Breast epithelium (tissue), 4 donors: Measurements from ENCODE around the gene BPHL. TPM values are rescaled to one million over a fixed set of nuclear protein-coding genes. Genes with fewer than 3 reads are reported as not detected.
"Not testable (repeated sequence)": the region's sequence is repeated elsewhere in the genome, so short reads cannot be mapped to it uniquely, and the experiment has no call there.

ENCODE experiments used
- DNase-seq, 2 donors: peaks; one replicate each; pipeline ENCODE4 v3.0.0-alpha.2; 2019; ENCODE audit warnings: low spot score in 2 of 2
- H3K27ac ChIP-seq, 2 donors: fragments of 200-600 bp; sonication (generic) in 1 of 2; one replicate each; pipeline ENCODE4 v1.5.1; 2016 to 2019; ENCODE audit warnings: mild to moderate bottlenecking in 1 of 2
- H3K27me3 ChIP-seq, 2 donors: fragments of 200-600 bp; sonication (generic) in 1 of 2; one replicate each; pipeline versions ENCODE4 v1.5.1 to v1.6.0; 2017 to 2019; ENCODE audit warnings: control low read depth in 1 of 2, mild to moderate bottlenecking in 1 of 2
- H3K36me3 ChIP-seq: fragments of 200-600 bp; one replicate; pipeline ENCODE4 v1.5.1; 2019
- H3K4me1 ChIP-seq, 2 donors: fragments of 200-600 bp; sonication (generic); one replicate each; pipeline ENCODE4 v1.5.1; 2016 to 2019; ENCODE audit warnings: control low read depth in 1 of 2
- H3K4me3 ChIP-seq, 3 donors: fragments of 200-600 bp; sonication (generic); 1 replicate in 2 of 3; 2 replicates in 1 of 3; pipeline ENCODE4 v1.5.1; 2016 to 2019; ENCODE audit warnings: mild to moderate bottlenecking in 3 of 3, moderate library complexity in 2 of 3
- H3K9me3 ChIP-seq, 2 donors: fragments of 200-600 bp; sonication (generic) in 1 of 2; one replicate each; pipeline ENCODE4 v1.5.1; 2016 to 2019; ENCODE audit warnings: control low read depth in 1 of 2
- POLR2A ChIP-seq: fragments of 450-650 bp; IDR thresholded peaks from one replicate; pipeline ENCODE4 v1.6.1; 2016; ENCODE audit warnings: antibody characterized with exemption, mild to moderate bottlenecking, moderate library complexity
- POLR2AphosphoS5 ChIP-seq, 3 donors: sonication (generic); formaldehyde crosslinking; IDR thresholded peaks; one replicate each; pipeline ENCODE4 v1.6.1; 2017; ENCODE audit warnings: antibody characterized with exemption in 3 of 3
- intact Hi-C: fragments of 100-400 bp; cut with DNase I; formaldehyde crosslinking; loops from one replicate; pipeline ENCODE4 v1.15.1; 2023; ENCODE audit warnings: low total_unique reads
- total RNA-seq, 3 donors: library from RNA; depleted of rRNA; stranded (reverse); fragments of >200 nt; gene quantifications; one replicate each; pipeline ENCODE4 v1.1.0, GENCODE V29; 2016
- TF ChIP-seq, protein P1 (sequence below), 3 donors: fragments of 450-650 bp; IDR thresholded peaks; one replicate each; pipeline ENCODE4 v1.5.1; 2016 to 2017; ENCODE audit warnings: antibody characterized with exemption in 3 of 3, mild to moderate bottlenecking in 3 of 3, moderate library complexity in 3 of 3

The BPHL gene
- total RNA-seq, 3 donors from 2014 or later: 15.4 to 19.4 (median 19.3) TPM

DNA sequence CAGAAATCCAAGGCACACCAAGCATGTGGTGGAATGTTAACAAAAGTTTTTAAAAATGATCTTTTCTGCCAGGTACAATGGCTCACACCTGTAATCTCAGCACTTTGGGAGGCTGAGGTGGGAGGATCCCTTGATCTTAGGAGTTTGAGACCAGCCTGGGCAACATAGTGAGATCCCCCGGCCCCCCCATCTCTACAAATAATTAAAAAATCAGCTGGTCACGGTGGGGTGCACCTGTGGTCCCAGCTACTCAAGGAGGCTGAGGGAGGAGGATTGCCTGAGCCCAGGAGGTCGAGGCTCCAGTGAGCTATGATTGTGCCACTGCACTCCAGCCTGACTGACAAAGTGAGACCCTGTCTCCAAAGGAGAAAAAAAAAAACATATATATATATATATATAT, 42.2 kb upstream of the BPHL start:
- no peaks in the 10 kb centered on the region for H3K9me3 ChIP-seq
- no peak overlapping the region for H3K4me3 ChIP-seq
- H3K27me3 ChIP-seq: no peaks in the 10 kb centered on the region
- no peaks in the 10 kb centered on the region for H3K36me3 ChIP-seq
- no peak overlapping the region for H3K27ac ChIP-seq
- DNase-seq: no peak
- intact Hi-C loops: no loop called here
- no peak for TF ChIP-seq POLR2A
- no peak for TF ChIP-seq POLR2AphosphoS5 (IDR thresholded peaks at IDR 0.05)
- TF ChIP-seq, protein P1, sequence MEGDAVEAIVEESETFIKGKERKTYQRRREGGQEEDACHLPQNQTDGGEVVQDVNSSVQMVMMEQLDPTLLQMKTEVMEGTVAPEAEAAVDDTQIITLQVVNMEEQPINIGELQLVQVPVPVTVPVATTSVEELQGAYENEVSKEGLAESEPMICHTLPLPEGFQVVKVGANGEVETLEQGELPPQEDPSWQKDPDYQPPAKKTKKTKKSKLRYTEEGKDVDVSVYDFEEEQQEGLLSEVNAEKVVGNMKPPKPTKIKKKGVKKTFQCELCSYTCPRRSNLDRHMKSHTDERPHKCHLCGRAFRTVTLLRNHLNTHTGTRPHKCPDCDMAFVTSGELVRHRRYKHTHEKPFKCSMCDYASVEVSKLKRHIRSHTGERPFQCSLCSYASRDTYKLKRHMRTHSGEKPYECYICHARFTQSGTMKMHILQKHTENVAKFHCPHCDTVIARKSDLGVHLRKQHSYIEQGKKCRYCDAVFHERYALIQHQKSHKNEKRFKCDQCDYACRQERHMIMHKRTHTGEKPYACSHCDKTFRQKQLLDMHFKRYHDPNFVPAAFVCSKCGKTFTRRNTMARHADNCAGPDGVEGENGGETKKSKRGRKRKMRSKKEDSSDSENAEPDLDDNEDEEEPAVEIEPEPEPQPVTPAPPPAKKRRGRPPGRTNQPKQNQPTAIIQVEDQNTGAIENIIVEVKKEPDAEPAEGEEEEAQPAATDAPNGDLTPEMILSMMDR (IDR thresholded peaks at IDR 0.05): no peak
- no peaks in the 10 kb centered on the region for H3K4me1 ChIP-seq

DNA sequence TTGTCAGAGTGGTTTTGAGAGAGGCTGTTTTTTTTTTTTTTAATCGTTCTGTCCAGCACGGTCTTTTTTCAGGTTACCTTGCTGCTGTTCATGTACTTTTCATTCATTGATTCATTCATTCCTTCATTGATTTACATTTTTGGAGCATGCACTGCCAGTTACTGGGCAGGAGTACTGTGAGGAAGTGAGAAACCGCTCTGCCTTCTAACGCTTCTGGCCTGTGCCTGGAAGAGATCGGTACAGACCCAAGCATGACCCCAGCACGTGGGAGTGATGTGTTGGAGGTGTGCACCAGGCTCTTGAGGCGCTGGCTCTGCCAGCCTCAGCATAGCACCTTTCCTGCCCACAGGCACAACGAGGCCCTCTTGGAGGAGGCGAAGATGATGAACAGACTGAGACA, 41.1 kb upstream of the BPHL start:
- Histone ChIP-seq H3K27me3 (no peaks in the 10 kb centered on the region), H3K4me1 (no peaks in the 10 kb centered on the region), H3K36me3 (no peaks in the 10 kb centered on the region), H3K27ac (no peak overlapping the region), H3K4me3 (no peak overlapping the region), H3K9me3 (no peaks in the 10 kb centered on the region)
- intact Hi-C loops: no loop called here
- DNase-seq: no peak
- no peak for TF ChIP-seq POLR2A
- TF ChIP-seq POLR2AphosphoS5 (IDR thresholded peaks at IDR 0.05): no peak

DNA sequence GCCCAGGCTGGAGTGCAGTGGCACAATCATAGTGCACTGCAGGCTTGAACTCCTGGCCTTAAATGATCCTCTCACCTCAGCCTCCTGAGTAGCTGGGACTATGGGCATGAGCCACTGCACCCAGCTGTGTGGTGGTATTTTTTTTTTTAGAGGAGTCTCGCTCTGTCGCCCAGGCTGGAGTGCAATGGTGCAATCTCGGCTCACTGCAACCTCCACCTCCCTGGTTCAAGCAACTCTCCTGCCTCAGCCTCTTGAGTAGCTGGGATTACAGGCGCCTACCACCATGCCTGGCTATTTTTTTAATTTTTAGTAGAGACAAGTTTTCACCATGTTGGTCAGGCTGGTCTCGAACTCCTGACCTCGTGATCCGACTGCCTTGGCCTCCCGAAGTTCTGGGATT, 39.6 kb upstream of the BPHL start:
- H3K4me1 ChIP-seq: not testable (repeated sequence)

DNA sequence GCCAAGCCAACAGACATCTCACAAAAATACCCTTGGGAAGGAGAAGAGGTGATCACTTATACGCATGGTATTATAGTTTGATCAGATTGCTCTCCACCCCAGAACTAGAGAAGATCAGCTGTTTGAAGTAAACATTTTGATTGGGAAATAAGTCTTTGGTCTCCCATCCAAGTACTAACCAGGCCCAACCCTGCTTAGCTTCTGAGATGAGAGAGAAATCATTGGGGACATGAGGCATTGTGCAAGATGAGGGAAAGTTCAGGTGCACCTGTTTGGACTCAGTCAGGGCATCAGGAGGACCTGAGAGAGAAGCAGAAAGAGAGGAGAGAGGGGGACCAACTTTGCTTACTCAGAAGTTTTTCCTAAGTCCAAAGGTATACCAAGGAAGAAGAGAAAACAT, 38.8 kb upstream of the BPHL start:
- Histone ChIP-seq H3K4me1 (no peaks in the 10 kb centered on the region), H3K9me3 (no peaks in the 10 kb centered on the region), H3K36me3 (peaks cover 8% of the 10 kb centered on the region), H3K27ac (no peak overlapping the region), H3K27me3 (no peaks in the 10 kb centered on the region), H3K4me3 (no peak overlapping the region)
- intact Hi-C loops: no loop called here
- TF ChIP-seq POLR2AphosphoS5 (IDR thresholded peaks at IDR 0.05): no peak
- TF ChIP-seq POLR2A: no peak
- TF ChIP-seq, protein P1 (IDR thresholded peaks at IDR 0.05): no peak
- DNase-seq: no peak

More for the DNA sequence above, 39.6 kb upstream of the BPHL start:
- intact Hi-C loops, DNase-seq, H3K9me3 ChIP-seq, H3K27ac ChIP-seq, H3K36me3 ChIP-seq, H3K27me3 ChIP-seq, H3K4me3 ChIP-seq: not testable (repeated sequence)

DNA sequence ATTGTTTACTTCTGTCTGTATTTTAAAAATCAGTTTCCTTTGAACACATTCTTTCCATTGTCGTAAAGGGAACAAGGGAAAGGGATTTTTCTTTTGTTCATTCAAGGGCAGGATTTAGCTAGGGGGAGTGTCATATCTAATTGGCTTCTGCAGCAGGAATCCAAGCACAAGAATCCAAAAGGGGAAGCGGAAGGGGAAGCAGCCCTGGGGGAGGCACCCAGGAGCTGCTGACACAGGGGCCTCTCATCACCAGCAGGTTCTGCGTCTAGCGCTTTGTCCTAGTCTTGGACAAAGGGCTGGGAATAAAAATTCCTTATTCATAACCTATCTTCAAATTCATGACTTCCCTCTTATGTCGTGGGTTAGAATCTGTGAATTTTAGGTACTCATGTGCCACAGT, 36.6 kb upstream of the BPHL start:
- DNase-seq: no peak
- intact Hi-C loops: no loop called here
- no peak overlapping the region for H3K27ac ChIP-seq
- peaks cover 8% of the 10 kb centered on the region for H3K36me3 ChIP-seq
- TF ChIP-seq, protein P1 (IDR thresholded peaks at IDR 0.05): no peak
- no peak for TF ChIP-seq POLR2AphosphoS5 (IDR thresholded peaks at IDR 0.05)
- no peak for TF ChIP-seq POLR2A
- no peaks in the 10 kb centered on the region for H3K27me3 ChIP-seq
- no peaks in the 10 kb centered on the region for H3K4me1 ChIP-seq
- no peaks in the 10 kb centered on the region for H3K9me3 ChIP-seq
- no peak overlapping the region for H3K4me3 ChIP-seq

DNA sequence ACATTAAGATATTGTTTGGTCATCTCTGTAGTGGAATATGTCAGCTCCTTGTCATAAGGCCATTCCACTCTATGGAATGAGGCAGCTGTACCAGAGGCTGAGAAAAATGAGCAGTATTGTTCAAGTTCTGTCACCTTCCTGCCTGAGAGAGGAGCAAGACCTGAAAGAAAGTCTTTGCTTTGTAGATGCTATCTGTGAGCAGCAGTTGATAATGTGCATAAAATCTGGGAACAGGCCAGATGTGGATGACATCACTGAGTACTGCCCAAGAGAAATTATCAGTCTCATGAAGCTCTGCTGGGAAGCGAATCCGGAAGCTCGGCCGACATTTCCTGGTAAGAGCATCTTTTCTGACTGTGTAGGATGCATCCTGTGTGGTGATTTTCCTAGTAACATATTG, 33.4 kb upstream of the BPHL start:
- no peak for DNase-seq
- Histone ChIP-seq H3K27ac (no peak overlapping the region), H3K4me3 (no peak overlapping the region), H3K4me1 (no peaks in the 10 kb centered on the region), H3K9me3 (no peaks in the 10 kb centered on the region), H3K27me3 (no peaks in the 10 kb centered on the region), H3K36me3 (peaks cover 8% of the 10 kb centered on the region)
- TF ChIP-seq POLR2AphosphoS5 (IDR thresholded peaks at IDR 0.05) (no peak), POLR2A (no peak)
- TF ChIP-seq, protein P1 (IDR thresholded peaks at IDR 0.05): no peak
- intact Hi-C loops: no loop called here
